ENCODE measurements around the gene SH3GL3. TPM values are rescaled to one million over a fixed set of nuclear protein-coding genes. Genes with fewer than 3 reads are reported as not detected.

The SH3GL3 gene
- total RNA-seq, 4 donors from 2014 or later, result 0.34 to 1.2 TPM; not detected in 2

DNA sequence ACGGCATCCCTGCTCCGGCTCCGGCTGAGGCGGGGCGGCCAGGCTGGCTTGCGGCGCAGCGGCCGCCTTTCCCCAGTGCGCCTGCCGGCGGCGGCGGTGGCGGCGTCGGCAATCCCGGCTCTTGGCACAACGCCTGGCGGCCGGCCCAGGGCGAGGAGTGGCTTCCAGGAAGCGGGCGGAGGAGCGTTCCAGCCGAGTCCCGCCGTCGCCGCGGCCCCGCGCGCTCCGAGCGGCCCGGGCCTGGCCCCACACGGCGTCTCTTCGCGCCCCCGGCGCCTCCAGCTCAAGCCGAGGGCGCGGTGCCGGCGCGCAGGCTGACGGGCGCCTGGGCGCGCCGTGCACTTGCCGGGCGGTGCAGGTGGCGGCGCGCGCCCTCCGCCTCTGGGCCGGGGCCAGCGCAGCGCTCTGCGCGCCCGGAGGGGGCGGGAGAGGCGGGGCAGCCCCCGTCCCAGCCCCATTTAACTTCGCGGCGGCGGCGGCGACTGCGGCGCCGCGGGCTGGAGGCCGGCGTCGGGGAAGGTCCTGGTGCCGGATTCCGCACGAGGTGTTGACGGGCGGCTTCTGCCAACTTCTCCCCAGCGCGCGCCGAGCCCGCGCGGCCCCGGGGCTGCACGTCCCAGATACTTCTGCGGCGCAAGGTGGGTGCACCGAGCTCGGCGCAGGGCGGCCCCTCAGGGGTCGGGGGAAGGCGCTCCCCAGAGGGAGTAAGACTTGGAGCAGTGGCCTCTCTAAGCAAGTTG is 206.7 kb downstream of the SH3GL3 start, which contains the start of gene ADAMTSL3:
ADAMTSL3 (plus strand) TSS at position 485 of the 740 bp plus-strand sequence. CDS start 1,639 bp downstream, outside the sequence.
- peak within 1 kb of the TSS; percentile 46 for H3K4me3 ChIP-seq
- peaks cover 23% of the 10 kb centered on the region for H3K4me1 ChIP-seq
- no peak for TF ChIP-seq POLR2A (IDR thresholded peaks at IDR 0.05)
- no peak for TF ChIP-seq EP300 (IDR thresholded peaks at IDR 0.05)
- TF ChIP-seq, protein P1, sequence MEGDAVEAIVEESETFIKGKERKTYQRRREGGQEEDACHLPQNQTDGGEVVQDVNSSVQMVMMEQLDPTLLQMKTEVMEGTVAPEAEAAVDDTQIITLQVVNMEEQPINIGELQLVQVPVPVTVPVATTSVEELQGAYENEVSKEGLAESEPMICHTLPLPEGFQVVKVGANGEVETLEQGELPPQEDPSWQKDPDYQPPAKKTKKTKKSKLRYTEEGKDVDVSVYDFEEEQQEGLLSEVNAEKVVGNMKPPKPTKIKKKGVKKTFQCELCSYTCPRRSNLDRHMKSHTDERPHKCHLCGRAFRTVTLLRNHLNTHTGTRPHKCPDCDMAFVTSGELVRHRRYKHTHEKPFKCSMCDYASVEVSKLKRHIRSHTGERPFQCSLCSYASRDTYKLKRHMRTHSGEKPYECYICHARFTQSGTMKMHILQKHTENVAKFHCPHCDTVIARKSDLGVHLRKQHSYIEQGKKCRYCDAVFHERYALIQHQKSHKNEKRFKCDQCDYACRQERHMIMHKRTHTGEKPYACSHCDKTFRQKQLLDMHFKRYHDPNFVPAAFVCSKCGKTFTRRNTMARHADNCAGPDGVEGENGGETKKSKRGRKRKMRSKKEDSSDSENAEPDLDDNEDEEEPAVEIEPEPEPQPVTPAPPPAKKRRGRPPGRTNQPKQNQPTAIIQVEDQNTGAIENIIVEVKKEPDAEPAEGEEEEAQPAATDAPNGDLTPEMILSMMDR (IDR thresholded peaks at IDR 0.05), result peak in 1 of 2 donors; percentile 9
- H3K27ac ChIP-seq, result no peak within 1 kb of the TSS
- WGBS, result 3% methylated on average over 27 of the region's 105 CpGs
- DNase-seq (ENCODE audit: low spot score in 2 of 2), result peak in 1 of 2 donors; percentile 72
- peaks cover 47% of the 10 kb centered on the region for H3K27me3 ChIP-seq
- no peaks in the 10 kb centered on the region for H3K36me3 ChIP-seq
- no peaks in the 10 kb centered on the region for H3K9me3 ChIP-seq

DNA sequence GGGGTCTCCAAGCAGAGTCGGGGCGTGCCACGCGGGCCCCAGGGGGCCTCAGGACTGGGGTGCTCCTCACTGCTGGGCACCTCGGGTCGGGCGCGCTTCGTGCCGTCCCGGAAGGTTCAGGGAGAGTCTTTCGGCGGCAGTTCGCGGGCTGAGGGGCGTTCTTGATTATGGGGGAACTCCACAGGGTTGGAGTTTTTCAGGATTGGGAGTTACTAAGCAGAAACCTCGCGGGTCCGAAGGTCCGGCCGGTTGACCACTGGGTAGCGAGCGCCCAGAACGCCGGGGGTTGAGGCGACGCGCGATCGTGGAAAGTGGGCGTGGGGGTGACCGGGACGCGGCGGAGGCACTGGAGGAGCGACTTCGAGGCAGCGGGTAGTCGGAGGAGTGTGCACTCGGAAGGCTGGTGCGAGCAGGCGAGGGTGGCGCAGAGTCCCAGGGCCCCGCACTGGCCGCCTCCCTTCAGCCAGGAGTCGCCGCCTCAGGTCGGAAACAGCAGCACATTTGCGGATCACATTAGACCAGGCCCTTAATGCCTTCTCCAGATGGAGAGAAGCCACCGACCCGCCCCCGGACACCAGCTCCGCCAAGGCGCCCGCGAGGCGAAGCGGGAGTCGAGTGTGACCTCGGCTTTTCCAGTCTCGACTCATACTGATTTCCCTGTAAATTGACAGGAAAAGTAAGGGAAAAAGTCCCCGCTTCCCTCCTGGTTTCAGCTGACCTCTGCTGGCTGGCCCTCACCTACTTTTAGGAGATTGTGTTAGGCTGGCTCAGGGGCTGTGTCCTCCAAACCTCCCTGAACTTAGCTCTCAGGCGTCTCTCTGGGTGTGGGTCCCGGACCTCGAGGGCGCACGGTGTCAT is 207.5 kb downstream of the SH3GL3 start:
- H3K27ac ChIP-seq, result no peak overlapping the region
- TF ChIP-seq EP300 (IDR thresholded peaks at IDR 0.05) (no peak), POLR2AphosphoS5 (IDR thresholded peaks at IDR 0.05) (no peak), POLR2A (IDR thresholded peaks at IDR 0.05) (no peak)
- TF ChIP-seq, protein P1 (IDR thresholded peaks at IDR 0.05), result no peak
- no peak for DNase-seq (ENCODE audit: low spot score in 2 of 2)
- no peaks in the 10 kb centered on the region for H3K9me3 ChIP-seq
- peaks cover 45% of the 10 kb centered on the region for H3K27me3 ChIP-seq
- H3K36me3 ChIP-seq, result no peaks in the 10 kb centered on the region
- H3K4me1 ChIP-seq, result peaks cover 23% of the 10 kb centered on the region
- H3K4me3 ChIP-seq, result peak overlapping the region; percentile 46
- WGBS, result 13% methylated on average over 28 of the region's 67 CpGs

DNA sequence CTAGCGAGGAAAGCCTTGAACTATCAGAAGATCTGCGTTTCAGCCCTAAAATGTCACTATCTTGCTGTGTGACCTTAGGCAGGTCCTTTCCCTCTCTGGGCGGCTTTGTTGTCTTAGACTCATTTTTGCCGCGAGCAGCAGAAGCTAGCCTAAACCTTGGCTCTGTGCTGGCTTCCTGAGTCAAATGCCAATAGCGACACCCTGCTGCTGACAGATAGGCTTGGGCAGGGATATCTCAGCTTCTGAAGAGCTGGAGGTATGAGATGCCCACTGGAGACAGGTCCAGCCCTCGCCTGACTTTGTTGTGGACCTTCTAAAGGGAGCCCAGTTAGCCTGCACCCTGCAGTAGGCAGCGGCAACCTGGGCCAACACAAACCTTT is 208.1 kb downstream of the SH3GL3 start:
- Histone ChIP-seq H3K4me1 (peaks cover 23% of the 10 kb centered on the region), H3K27me3 (peaks cover 40% of the 10 kb centered on the region), H3K4me3 (no peak overlapping the region), H3K27ac (no peak overlapping the region), H3K36me3 (no peaks in the 10 kb centered on the region), H3K9me3 (no peaks in the 10 kb centered on the region)
- TF ChIP-seq, protein P1 (IDR thresholded peaks at IDR 0.05), result no peak
- TF ChIP-seq POLR2AphosphoS5 (IDR thresholded peaks at IDR 0.05) (no peak), POLR2A (IDR thresholded peaks at IDR 0.05) (no peak), EP300 (IDR thresholded peaks at IDR 0.05) (no peak)
- WGBS, result 62% methylated on average over 8 of the region's 8 CpGs
- DNase-seq (ENCODE audit: low spot score in 2 of 2), result no peak

DNA sequence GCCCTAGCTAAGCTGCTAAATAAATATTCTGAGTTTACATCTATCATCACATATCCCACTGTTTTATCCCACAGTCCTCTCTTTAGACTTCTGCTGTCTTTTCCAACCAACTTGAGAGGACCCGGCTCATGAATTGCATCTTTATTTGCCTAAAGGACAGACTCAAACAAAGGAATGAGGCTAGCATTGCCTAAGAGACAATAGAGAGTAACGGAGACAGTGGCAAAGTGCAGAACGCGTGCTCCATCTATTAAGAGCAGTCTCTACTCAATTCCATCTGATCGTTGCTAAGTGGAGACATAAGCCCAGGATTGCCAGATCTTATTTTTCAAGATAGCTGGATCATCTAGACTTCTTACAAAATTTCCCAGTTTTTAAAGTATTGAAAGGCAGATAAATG is 209.1 kb downstream of the SH3GL3 start:
- Histone ChIP-seq H3K36me3 (no peaks in the 10 kb centered on the region), H3K27me3 (peaks cover 33% of the 10 kb centered on the region), H3K4me1 (peaks cover 23% of the 10 kb centered on the region), H3K27ac (no peak overlapping the region), H3K9me3 (no peaks in the 10 kb centered on the region), H3K4me3 (no peak overlapping the region)
- WGBS, result 87% methylated on average over 5 of the region's 5 CpGs
- no peak for DNase-seq (ENCODE audit: low spot score in 2 of 2)
- TF ChIP-seq POLR2AphosphoS5 (IDR thresholded peaks at IDR 0.05) (no peak), POLR2A (IDR thresholded peaks at IDR 0.05) (no peak), EP300 (IDR thresholded peaks at IDR 0.05) (no peak)
- TF ChIP-seq, protein P1 (IDR thresholded peaks at IDR 0.05), result no peak
